ENCODE results near the gene LHPP. TPM values are rescaled to one million over a fixed set of nuclear protein-coding genes. Genes with fewer than 3 reads are reported as not detected.

Gene LHPP
- total RNA-seq, 2 donors from 2014 or later: 4.9 to 9.9 TPM

DNA sequence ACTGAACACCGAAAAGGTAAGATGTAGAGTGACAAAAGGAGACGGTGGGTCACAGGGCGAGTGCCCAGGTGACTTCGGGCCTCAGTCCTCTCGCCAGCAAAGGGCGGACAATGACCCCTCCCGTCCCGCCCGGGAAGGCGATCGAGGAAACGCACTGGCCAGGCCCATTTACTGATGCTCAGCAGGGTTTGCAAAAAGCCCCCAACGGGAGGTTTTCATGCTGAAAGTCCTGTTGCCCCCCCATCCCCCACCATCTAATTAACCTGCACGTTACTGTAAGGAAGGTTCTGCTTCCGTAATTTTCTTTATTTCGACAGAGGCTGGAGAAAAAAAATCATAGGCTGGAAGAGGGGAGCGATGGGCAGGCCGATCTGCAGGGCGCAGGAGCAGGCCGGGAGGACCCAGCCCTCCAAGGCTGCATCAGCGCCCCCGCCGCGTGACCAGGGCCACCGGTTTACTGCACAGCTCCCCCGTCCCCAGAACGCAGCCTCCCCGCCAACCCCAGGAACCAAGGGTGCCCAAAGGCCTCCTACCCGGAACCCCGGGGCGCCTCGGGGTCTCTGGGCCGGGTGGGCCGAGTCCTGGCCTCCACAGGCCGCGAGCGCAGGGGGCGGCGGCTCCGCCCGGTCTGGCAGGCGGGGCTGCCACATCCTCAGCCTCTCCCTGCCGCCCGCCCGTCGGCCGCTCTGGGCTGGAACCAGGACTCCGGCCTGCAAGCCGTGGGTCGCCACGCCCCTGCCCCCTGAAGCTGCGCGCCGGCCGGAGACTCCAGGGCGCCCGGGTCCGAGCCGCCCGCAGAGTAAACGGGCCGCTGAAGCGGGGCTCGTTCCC is 43.5 kb upstream of the LHPP start:
- TF ChIP-seq, protein P1, sequence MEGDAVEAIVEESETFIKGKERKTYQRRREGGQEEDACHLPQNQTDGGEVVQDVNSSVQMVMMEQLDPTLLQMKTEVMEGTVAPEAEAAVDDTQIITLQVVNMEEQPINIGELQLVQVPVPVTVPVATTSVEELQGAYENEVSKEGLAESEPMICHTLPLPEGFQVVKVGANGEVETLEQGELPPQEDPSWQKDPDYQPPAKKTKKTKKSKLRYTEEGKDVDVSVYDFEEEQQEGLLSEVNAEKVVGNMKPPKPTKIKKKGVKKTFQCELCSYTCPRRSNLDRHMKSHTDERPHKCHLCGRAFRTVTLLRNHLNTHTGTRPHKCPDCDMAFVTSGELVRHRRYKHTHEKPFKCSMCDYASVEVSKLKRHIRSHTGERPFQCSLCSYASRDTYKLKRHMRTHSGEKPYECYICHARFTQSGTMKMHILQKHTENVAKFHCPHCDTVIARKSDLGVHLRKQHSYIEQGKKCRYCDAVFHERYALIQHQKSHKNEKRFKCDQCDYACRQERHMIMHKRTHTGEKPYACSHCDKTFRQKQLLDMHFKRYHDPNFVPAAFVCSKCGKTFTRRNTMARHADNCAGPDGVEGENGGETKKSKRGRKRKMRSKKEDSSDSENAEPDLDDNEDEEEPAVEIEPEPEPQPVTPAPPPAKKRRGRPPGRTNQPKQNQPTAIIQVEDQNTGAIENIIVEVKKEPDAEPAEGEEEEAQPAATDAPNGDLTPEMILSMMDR (IDR thresholded peaks at IDR 0.05): no peak
- TF ChIP-seq POLR2A (IDR thresholded peaks at IDR 0.05): no peak
- Histone ChIP-seq H3K36me3 (replicated peaks in 1 of 2; ENCODE audit: insufficient read depth in 1 of 2, low read depth in 2 of 2) (no peaks in the 10 kb centered on the region), H3K27ac (peak overlapping the region; percentile 64 to 81 (median 80)), H3K27me3 (no peaks in the 10 kb centered on the region), H3K4me1 (peaks cover 23% of the 10 kb centered on the region), H3K9me3 (no peaks in the 10 kb centered on the region), H3K4me3 (peak overlapping the region; percentile 52 to 77)
- peak; percentile 47 for ATAC-seq
- intact Hi-C loops (cut with DNase I): no loop called here
- peak; percentile 44 to 58 (median 52) for DNase-seq
- 9 to 17% methylated on average over 25 to 58 of the region's 64 CpGs for WGBS, 2 donors

DNA sequence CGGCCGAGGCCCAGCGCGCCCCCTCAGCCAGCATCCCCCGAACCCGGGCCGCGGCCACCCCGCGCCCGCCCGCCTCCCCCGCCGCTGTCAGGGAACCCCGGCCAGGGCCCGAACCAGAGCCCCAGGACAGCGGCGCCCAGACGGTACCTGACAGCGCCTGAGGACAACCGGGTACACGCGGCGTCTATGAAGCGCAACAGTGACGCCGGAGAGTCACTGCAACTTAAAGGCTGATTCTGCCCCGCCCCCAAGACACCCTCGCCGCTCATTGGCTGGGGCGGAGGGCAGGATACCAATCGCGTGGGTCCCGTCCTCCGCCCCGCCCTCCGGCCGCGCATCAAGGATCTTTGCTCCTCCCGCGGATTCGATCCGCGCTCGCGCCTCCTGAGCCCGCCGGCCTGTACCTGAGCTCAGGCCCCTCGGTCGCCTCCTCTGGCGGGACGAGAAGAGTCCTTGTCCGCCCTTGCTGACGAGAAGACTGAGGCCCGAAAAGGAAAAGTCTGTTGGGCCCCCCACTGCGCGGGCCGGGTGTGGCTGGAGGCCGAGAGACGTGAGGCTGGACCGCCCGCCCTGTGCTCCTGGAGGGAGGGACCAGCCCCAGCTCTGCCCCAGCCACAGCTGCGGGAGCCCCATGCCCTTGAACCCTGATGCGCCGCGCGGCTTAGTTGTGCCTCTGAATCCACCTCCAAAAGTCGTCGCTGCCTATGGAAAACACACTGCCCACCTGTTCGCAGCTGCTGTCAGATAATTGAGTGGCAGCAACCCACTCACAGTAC is 42.7 kb upstream of the LHPP start, which contains the start of gene OAT:
OAT (minus strand) TSS at position 198 of the 776 bp plus-strand sequence. CDS start 6,752 bp downstream, outside the sequence.
- 3 to 60% methylated on average over 3 to 70 of the region's 70 CpGs for WGBS, 2 donors
- TF ChIP-seq, protein P1 (IDR thresholded peaks at IDR 0.05): peak in 2 of 7 experiments; percentile 29 to 32
- peak; percentile 94 to 98 (median 96) for TF ChIP-seq POLR2A (IDR thresholded peaks at IDR 0.05)
- Histone ChIP-seq H3K36me3 (replicated peaks in 1 of 2; ENCODE audit: insufficient read depth in 1 of 2, low read depth in 2 of 2) (no peaks in the 10 kb centered on the region), H3K4me3 (peak within 1 kb of the TSS; percentile 52 to 77), H3K27ac (peak within 1 kb of the TSS; percentile 64 to 81 (median 80)), H3K4me1 (peaks cover 23% of the 10 kb centered on the region), H3K9me3 (no peaks in the 10 kb centered on the region), H3K27me3 (no peaks in the 10 kb centered on the region)
- ATAC-seq: peak; percentile 98
- peak; percentile 96 to 97 (median 96) for DNase-seq
- intact Hi-C loops (cut with DNase I): no loop called here

DNA sequence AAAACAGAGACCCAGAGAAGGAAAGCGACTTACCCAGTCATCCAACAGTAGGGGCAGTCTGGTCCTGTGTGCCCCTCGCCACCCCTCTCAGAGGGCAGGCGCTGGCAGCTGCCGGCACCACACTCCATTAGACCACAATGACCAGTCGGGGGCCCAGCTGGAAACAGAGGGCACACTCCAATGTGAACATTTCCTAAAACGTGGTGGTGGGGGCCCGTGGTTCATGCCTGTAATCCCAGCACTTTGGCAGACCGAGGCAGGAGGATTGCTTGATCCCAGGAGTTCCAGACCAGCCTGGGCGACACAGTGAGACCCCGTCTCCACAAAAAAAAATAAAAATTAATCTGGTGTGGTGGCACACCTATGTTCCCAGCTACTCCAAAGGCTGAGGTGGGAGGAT is 42.0 kb upstream of the LHPP start:
- H3K36me3 ChIP-seq (replicated peaks in 1 of 2; ENCODE audit: insufficient read depth in 1 of 2, low read depth in 2 of 2): no peaks in the 10 kb centered on the region
- no peak for DNase-seq
- H3K9me3 ChIP-seq: no peaks in the 10 kb centered on the region
- no peak overlapping the region for H3K4me3 ChIP-seq
- intact Hi-C loops (cut with DNase I): no loop called here
- no peak for TF ChIP-seq POLR2A (IDR thresholded peaks at IDR 0.05)
- TF ChIP-seq, protein P1 (IDR thresholded peaks at IDR 0.05): no peak
- no peak for ATAC-seq
- peaks cover 23% of the 10 kb centered on the region for H3K4me1 ChIP-seq
- no peaks in the 10 kb centered on the region for H3K27me3 ChIP-seq
- WGBS, 2 donors: 87 to 95% methylated on average over 7 to 10 of the region's 10 CpGs
- no peak overlapping the region for H3K27ac ChIP-seq

- ATAC-seq: no peak
- Histone ChIP-seq H3K27me3 (no peaks in the 10 kb centered on the region), H3K36me3 (replicated peaks in 1 of 2; ENCODE audit: insufficient read depth in 1 of 2, low read depth in 2 of 2) (no peaks in the 10 kb centered on the region), H3K4me1 (peaks cover 28% of the 10 kb centered on the region), H3K4me3 (no peak overlapping the region), H3K27ac (no peak overlapping the region), H3K9me3 (no peaks in the 10 kb centered on the region)
- no peak for TF ChIP-seq POLR2A (IDR thresholded peaks at IDR 0.05)
- TF ChIP-seq, protein P1 (IDR thresholded peaks at IDR 0.05): no peak
- 20 to 25% methylated on average over 1 of the region's 1 CpG for WGBS, 2 donors
- intact Hi-C loops (cut with DNase I): no loop called here
- no peak for DNase-seq
These were observed 41.4 kb upstream of the LHPP start for GRCh38 chr10:124420254-124420653.
